GM23248 (cell line): ENCODE measurements around the gene CEL.

Source experiments
- EZH2 ChIP-seq: fragments of 200-600 bp; sonication (generic); IDR thresholded peaks from 2 replicates; pipeline ENCODE4 v1.6.1; 2018; ENCODE audit warnings: antibody characterized with exemption, mild to moderate bottlenecking; ENCODE audit not compliant: insufficient read depth, poor library complexity, severe bottlenecking
- EZH2phosphoT487 ChIP-seq: fragments of 200-600 bp; sonication (generic); IDR thresholded peaks from 2 replicates; pipeline ENCODE4 v1.6.1; 2018; ENCODE audit warnings: antibody characterized with exemption, moderate library complexity, mild to moderate bottlenecking, low read depth; ENCODE audit not compliant: insufficient read depth

DNA sequence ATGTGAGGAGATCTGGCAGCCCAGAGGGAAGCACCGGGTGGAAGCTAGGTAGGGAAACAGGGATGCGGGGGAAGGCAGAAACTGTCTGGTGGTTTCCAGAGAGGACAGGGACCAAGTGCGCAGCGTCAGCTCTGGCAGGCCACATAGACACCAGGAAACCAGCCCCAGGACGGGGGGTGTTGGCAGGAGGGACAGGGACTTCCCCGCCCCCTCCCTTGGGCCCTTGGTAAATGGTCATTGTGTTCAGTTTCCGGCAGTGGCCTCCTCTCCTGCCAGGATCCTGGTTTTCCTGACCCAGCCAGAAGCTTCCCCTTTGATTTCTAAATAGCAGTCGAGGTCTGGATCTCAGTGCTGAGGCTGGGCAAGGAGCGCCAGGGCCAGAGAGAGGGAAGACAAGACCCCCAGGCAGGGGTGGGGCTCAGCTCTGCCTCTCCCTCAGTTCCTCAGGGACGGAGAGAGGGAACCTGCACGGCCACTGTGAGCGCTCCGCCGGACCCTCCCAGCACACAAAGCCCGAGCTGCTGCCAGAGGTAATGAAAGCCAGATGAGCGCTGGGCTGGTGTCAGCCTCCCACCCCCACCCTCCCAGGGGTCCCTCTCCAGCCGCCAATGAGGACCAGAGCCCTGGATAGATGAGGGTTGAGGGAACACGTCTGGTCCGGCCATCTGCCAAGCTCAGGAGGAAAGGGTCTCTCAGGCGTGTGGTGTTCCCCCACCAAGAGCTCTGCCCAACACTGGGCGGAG is 57.5 kb downstream of the CEL start:
- TF ChIP-seq EZH2phosphoT487 = no peak
- TF ChIP-seq EZH2 = no peak
